ENCODE results near the gene HSD3B1.

DNA sequence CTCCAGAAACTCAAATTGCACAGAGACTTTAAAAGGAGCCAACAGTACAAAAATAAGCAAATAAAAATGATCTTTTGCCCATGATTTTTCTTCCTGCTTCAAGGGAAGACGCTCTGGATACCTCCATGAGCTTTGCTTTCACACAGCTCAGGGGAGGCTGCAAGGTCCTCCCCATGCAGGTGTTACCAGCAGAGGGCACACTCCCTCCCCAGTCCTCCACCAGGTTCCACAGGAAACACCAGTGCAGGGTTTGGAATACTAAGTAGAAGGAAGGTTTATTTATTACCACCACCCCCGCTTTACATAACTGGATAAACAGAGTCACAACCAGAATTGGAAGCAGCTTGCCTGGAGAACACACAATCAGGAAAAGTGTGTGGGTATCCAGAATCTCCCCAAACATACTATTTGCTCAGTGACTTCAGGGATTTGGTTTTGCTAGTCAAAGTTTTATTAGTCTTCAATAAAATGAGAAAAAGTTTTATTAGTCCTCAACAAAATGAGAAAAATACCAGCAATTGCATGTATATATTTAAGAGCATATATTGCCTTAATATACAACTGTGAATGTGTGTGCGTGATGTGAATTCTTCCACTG is 37.3 kb downstream of the HSD3B1 start:
- no peak for TF ChIP-seq POLR2A (IDR thresholded peaks at IDR 0.05)
- TF ChIP-seq, protein P1, sequence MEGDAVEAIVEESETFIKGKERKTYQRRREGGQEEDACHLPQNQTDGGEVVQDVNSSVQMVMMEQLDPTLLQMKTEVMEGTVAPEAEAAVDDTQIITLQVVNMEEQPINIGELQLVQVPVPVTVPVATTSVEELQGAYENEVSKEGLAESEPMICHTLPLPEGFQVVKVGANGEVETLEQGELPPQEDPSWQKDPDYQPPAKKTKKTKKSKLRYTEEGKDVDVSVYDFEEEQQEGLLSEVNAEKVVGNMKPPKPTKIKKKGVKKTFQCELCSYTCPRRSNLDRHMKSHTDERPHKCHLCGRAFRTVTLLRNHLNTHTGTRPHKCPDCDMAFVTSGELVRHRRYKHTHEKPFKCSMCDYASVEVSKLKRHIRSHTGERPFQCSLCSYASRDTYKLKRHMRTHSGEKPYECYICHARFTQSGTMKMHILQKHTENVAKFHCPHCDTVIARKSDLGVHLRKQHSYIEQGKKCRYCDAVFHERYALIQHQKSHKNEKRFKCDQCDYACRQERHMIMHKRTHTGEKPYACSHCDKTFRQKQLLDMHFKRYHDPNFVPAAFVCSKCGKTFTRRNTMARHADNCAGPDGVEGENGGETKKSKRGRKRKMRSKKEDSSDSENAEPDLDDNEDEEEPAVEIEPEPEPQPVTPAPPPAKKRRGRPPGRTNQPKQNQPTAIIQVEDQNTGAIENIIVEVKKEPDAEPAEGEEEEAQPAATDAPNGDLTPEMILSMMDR (IDR thresholded peaks at IDR 0.05): peak in 1 of 6 experiments; percentile 28

Measured in thyroid gland (tissue), 4 donors.